ACC112 (cell line): Measurements from ENCODE around the gene FAM72D.
A peak's percentile ranks its signal among the peaks of the same experiment; 100 is the strongest.
"Not testable (repeated sequence)": the region's sequence is repeated elsewhere in the genome, so short reads cannot be mapped to it uniquely, and the experiment has no call there.

Source experiments
- H2AFZ ChIP-seq: fragments of 200-600 bp; sonication (generic); one replicate; pipeline ENCODE4 v1.6.0; 2017; ENCODE audit warnings: antibody characterized with exemption, low read length; ENCODE audit not compliant: unreplicated experiment
- H3K27ac ChIP-seq: fragments of 200-600 bp; sonication (generic); 2 replicates; pipeline ENCODE4 v1.5.1; 2014; ENCODE audit warnings: low read depth, mild to moderate bottlenecking, antibody characterized with exemption, low read length, moderate library complexity
- H3K27me3 ChIP-seq: fragments of 200-600 bp; sonication (generic); 2 replicates; pipeline ENCODE4 v1.6.1; 2014; ENCODE audit warnings: mild to moderate bottlenecking, antibody characterized with exemption, low read length, moderate library complexity, mixed read lengths; ENCODE audit not compliant: insufficient read depth
- H3K36me3 ChIP-seq: fragments of 200-600 bp; sonication (generic); 2 replicates; pipeline ENCODE4 v1.6.1; 2016; ENCODE audit warnings: mild to moderate bottlenecking, antibody characterized with exemption, low read length, moderate library complexity, mixed read lengths; ENCODE audit not compliant: insufficient read depth
- H3K4me1 ChIP-seq: fragments of 200-600 bp; sonication (generic); one replicate; pipeline ENCODE4 v1.6.1; 2016; ENCODE audit warnings: low read length, mixed read lengths; ENCODE audit not compliant: insufficient read depth, unreplicated experiment, control insufficient read depth
- H3K4me3 ChIP-seq: fragments of 200-600 bp; sonication (generic); 2 replicates; pipeline ENCODE4 v1.5.1; 2014; ENCODE audit warnings: mild to moderate bottlenecking, low read depth, low read length
- H3K79me2 ChIP-seq: fragments of 200-600 bp; sonication (generic); one replicate; pipeline ENCODE4 v1.6.0; 2016; ENCODE audit warnings: low read length; ENCODE audit not compliant: control insufficient read depth, unreplicated experiment, insufficient read depth

The FAM72D gene

GRCh38 chr1:145094655-145095211 lies 1.0 kb upstream of the FAM72D start:
- H3K4me3 ChIP-seq, result peak overlapping the region; percentile 61
- not testable (repeated sequence) for H3K27me3 ChIP-seq, H2AFZ ChIP-seq, H3K79me2 ChIP-seq, H3K4me1 ChIP-seq, H3K36me3 ChIP-seq, H3K27ac ChIP-seq

- H3K36me3 ChIP-seq, H3K4me3 ChIP-seq, H2AFZ ChIP-seq, H3K4me1 ChIP-seq, H3K27me3 ChIP-seq, H3K79me2 ChIP-seq, H3K27ac ChIP-seq: not testable (repeated sequence)
Observed at GRCh38 chr1:145101725-145102124, 6.0 kb downstream of the FAM72D start.

DNA sequence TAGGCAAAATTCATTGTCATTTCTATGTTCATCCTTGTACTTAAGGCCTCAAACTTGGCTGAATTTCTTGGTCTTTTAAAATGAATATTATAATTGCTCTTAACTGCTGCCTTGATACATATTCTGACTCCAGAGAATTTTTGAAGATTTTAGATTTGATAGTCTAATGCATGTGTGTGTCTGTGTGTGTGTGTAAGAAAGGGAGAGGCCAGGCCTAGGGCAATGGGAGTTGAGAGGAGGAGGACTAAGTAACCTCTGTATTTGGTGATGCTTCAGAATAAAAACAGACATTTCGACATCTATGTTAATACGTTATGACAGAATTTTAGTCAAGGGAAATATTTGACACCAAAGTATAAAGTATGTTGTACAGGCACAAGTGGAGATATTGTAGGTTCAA lies 7.5 kb downstream of the FAM72D start:
- H3K27ac ChIP-seq, H2AFZ ChIP-seq, H3K27me3 ChIP-seq, H3K4me1 ChIP-seq, H3K4me3 ChIP-seq, H3K36me3 ChIP-seq, H3K79me2 ChIP-seq: not testable (repeated sequence)

- H3K4me3 ChIP-seq, H3K4me1 ChIP-seq, H2AFZ ChIP-seq, H3K36me3 ChIP-seq, H3K27ac ChIP-seq, H3K27me3 ChIP-seq, H3K79me2 ChIP-seq: not testable (repeated sequence)
Observed at GRCh38 chr1:145111674-145112073, 15.9 kb downstream of the FAM72D start.

GRCh38 chr1:145112703-145113102 lies 16.9 kb downstream of the FAM72D start:
- not testable (repeated sequence) for H3K79me2 ChIP-seq, H3K27me3 ChIP-seq, H3K27ac ChIP-seq, H3K36me3 ChIP-seq, H3K4me1 ChIP-seq, H3K4me3 ChIP-seq, H2AFZ ChIP-seq

GRCh38 chr1:145114560-145115057 lies 18.8 kb downstream of the FAM72D start:
- H3K27ac ChIP-seq, H3K4me1 ChIP-seq, H2AFZ ChIP-seq, H3K36me3 ChIP-seq, H3K4me3 ChIP-seq, H3K27me3 ChIP-seq, H3K79me2 ChIP-seq: not testable (repeated sequence)

DNA sequence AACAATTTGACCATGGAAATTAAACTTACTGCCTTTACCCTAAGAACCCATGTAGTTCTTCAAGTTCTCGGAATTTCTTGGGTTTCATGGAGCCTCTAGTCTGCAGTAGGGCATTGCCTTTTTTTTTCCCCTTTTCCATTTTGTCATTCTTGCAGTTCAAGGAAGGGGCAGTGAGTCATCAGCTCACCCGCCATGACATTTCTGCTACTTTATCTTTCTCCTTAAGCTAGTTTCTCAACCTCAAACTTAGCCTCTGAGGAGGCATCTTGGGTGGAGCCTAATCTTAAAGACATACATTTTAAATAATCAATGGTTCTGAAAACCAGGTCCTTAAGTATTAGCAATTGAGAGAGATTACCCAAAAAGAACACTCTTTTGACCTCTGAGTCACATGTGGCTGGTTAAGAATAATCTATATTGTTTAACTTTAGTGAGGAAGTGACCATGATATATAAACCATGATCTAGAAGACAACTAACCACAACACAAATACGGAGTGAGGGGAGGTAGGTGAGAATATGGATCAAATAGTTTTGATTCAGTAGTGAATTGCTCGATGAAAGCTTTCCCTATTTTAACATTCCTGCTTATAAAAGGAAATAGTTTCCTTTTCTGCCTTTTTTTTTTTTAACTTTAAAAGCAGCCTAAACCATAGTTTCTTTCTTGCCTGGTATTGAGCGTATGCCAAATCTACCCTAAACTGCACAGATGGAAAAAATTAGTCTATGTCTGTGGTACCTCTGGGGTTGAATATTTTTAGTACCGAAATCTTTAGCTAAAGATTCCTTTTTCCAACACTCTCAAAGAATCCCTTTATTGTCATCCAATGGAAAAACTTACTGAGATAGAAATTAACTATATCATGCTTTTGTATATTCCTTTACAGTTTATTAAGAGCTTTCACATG lies 20.1 kb downstream of the FAM72D start:
- not testable (repeated sequence) for H2AFZ ChIP-seq, H3K4me3 ChIP-seq

GRCh38 chr1:145119842-145120241 lies 24.1 kb downstream of the FAM72D start:
- H3K4me1 ChIP-seq, H3K27me3 ChIP-seq, H2AFZ ChIP-seq, H3K36me3 ChIP-seq, H3K4me3 ChIP-seq, H3K79me2 ChIP-seq, H3K27ac ChIP-seq: not testable (repeated sequence)

More for the DNA sequence above, 20.1 kb downstream of the FAM72D start:
- H3K79me2 ChIP-seq, H3K4me1 ChIP-seq, H3K36me3 ChIP-seq, H3K27ac ChIP-seq, H3K27me3 ChIP-seq: not testable (repeated sequence)

DNA sequence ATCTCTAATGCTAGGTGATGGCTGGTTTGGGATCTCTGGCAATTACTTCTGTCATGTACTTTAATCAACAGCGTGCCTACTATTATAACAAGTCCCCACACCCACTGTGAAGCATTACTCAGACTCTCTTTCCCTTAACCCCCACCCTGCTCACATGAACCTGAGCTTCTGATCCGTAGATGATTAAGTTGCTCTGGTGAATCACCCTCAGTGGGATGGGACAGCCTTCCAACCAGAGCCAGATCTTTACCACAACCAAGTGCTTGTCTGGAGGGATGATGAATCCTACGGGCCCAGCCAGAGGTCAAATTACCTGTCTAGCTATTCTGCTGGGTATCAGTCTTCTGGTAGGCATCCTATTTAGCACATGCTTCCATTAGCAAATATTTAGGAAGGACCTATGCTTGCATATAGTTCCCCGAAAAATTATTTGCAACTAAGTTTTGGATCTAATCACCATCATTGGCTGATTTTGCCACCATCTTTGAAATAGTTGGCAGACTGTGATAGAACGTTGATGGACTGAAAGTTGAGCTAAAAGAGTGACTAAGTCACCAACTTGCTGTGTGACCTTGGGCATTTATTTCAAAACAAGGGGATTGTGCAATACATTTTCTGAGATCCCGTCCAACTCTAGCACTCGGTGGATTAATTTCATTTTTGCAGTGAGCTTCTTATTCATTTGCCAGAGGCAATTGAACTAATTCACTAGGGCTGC lies 26.7 kb downstream of the FAM72D start:
- not testable (repeated sequence) for H3K27me3 ChIP-seq, H2AFZ ChIP-seq, H3K36me3 ChIP-seq, H3K27ac ChIP-seq, H3K79me2 ChIP-seq, H3K4me1 ChIP-seq, H3K4me3 ChIP-seq

GRCh38 chr1:145123062-145123395 lies 27.3 kb downstream of the FAM72D start:
- not testable (repeated sequence) for H3K79me2 ChIP-seq, H3K4me3 ChIP-seq, H3K36me3 ChIP-seq, H2AFZ ChIP-seq, H3K27me3 ChIP-seq, H3K27ac ChIP-seq, H3K4me1 ChIP-seq
